HG02884 (cell line): ENCODE measurements around the gene MZB1.
"Not testable (repeated sequence)": the region's sequence is repeated elsewhere in the genome, so short reads cannot be mapped to it uniquely, and the experiment has no call there.

Experiments used
- ATAC-seq: cut with Tn5 transposase; IDR thresholded peaks from one replicate; pipeline ENCODE4 v1.9.1; 2021; ENCODE audit warnings: mild to moderate bottlenecking, moderate library complexity; ENCODE audit not compliant: unreplicated experiment

The MZB1 gene

DNA sequence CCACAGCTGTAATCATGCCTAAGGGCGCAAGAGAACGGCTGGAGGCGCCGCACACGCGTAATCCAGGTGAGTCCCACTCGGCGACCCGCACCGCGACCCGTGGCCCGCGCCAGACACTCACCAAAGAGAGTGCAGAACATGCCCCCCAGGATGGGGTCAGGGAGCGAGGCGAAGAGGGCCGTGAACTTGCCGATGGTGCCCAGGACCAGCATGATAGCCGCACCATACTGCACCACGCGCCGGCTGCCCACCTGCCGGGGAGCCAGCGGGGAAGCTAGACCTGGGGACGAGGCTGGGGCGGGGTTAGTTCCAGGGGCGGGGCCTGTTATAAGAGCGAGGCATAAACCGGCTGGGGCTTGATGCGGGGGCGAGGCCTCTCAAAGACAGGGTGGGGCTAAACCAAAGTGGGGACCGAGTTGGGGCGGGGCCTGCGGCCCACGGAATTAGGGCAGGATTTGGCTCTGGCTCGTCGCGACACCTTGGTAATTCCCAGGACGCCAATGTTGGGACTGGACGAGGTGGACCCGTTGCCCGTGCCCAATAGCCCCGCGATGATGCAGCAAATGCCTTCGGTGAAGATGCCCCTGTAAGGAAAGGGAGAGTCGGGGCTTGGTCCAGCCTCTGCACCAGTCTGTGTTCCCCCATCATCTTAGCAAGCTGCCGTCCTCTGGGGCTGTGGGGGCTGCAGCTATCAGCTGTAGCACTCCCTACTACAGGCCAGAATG, 11.4 kb downstream of the MZB1 start:
- no peak for ATAC-seq

GRCh38 chr5:139377226-139377625, 12.5 kb downstream of the MZB1 start:
- ATAC-seq = no peak

- no peak for ATAC-seq
Observed at GRCh38 chr5:139376364-139376763, 13.3 kb downstream of the MZB1 start.

- no peak for ATAC-seq
Observed at GRCh38 chr5:139374909-139375308, 14.8 kb downstream of the MZB1 start.

- ATAC-seq = no peak
Observed at GRCh38 chr5:139371482-139372435, 18.0 kb downstream of the MZB1 start.

DNA sequence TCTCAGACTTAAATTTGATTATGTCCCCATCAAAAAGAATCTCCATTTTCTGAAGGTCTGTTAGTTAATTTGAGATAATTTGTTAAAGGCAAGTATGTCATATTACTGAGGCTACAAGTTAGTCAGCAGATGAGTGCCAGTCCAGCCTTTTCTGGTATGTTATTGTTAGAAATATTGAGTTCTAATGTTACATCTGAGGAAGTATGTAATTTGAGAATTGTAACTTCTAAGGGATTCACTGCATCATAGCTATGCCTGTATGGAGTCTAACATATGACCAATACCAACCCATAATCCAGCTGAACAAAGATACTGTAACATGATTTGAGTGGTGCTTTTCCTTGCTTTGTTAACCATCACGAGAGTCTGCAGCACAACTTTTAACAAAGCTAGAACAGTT, 20.5 kb downstream of the MZB1 start:
- no peak for ATAC-seq

GRCh38 chr5:139368613-139369012, 21.1 kb downstream of the MZB1 start:
- ATAC-seq = no peak

DNA sequence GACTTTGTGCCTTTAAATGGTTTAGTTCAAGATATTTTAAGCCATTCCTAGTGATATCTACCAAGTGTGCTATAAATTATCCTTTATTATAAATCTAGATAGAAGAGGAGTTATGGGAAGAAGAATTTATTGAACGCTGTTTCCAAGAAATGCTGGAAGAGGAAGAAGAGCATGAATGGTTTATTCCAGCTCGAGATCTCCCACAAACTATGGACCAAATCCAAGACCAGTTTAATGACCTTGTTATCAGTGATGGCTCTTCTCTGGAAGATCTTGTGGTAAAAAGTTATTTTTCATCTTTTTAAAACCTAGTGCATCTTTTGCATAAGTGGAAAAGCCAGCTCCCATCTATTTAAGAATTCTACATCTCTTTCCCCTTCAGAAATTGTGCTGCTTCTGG, 25.2 kb downstream of the MZB1 start:
- no peak for ATAC-seq

GRCh38 chr5:139363937-139364336, 25.8 kb downstream of the MZB1 start:
- ATAC-seq = no peak

DNA sequence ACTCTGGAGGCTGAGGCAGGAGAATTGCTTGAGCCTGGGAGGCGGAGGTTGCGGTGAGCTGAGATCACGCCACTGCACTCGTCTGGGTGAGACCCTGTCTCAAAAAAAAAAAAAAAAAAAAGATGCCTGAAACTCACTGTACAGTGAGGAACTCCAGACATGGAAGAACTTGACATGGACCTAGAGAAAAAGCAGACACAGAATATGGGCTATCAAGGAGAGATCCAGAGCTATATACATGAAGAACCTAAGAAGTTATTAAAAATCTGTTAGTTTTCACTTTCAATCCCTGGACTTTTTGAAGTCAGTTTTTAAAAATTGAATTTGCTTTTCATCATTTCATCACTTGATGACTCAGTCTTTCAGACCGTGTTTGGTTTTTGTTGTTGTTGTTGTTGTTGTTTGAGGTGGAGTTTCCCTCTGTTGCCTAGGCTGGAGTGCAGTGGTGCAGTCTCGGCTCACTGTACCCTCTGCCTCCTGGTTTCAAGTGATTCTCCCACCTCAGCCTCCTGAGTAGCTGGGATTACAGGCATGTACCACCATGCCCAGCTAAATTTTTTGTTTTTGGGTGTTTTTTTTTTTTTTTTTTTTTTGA, 27.8 kb downstream of the MZB1 start:
- no peak for ATAC-seq

DNA sequence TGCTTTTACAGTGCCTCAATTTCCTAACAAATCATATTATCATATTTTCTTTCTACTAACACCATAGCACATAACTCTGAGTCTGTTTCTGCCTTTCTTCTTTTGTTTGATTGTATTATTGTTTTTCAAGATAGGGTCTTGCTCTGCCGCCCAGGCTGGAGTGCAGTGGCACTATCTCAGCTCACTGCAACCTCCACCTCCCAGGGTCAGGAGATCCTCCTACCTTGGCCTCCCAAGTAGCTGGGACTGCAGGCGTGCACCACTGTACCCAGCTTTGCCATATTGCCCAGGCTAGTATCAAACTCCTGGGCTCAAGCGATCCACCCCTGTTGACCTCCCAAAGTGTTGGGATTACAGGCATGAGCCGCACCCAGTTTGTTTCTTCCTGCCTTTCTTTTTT, 29.3 kb downstream of the MZB1 start:
- ATAC-seq = no peak

DNA sequence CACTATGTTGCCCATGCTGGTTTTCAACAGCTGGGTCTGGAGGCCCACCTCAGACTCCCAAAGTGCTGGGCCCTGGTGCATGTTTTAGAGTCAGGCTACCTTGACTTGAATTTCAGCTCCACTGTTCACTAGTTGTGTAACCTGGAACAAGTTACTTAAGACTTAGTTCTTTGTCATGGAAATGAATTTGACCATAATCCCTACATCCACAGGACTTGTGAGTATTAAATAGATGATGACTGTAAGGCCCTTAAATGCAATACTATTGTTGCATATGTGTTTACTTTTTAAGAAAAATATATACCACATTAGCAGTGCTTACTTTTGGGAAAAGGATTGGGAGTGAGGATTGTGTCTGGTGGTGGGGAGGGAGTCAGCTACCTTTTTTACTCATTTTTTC, 31.6 kb downstream of the MZB1 start:
- ATAC-seq = no peak

DNA sequence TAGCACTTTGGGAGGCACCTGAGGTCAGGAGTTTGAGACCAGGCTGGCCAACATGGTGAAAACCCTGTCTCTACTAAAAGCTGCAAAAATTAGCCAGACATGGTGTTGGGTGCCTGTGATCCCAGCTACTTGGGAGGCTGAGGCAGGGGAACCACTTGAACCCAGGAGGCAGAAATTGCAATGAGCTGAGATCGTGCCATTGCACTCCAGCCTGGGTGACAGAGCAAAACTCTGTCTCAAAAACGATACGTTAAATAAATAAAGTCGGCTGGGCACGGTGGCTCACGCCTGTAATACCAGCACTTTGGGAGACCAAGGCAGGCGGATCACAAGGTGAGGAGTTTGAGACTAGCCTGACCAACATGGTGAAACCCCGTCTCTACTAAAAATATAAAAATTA, 33.8 kb downstream of the MZB1 start:
- ATAC-seq = not testable (repeated sequence)

GRCh38 chr5:139354186-139354585, 35.5 kb downstream of the MZB1 start:
- ATAC-seq = no peak

- not testable (repeated sequence) for ATAC-seq
Observed at GRCh38 chr5:139347863-139348262, 41.9 kb downstream of the MZB1 start.

GRCh38 chr5:139345442-139345841, 44.3 kb downstream of the MZB1 start:
- ATAC-seq = not testable (repeated sequence)

GRCh38 chr5:139344177-139344576, 45.5 kb downstream of the MZB1 start:
- ATAC-seq = no peak

DNA sequence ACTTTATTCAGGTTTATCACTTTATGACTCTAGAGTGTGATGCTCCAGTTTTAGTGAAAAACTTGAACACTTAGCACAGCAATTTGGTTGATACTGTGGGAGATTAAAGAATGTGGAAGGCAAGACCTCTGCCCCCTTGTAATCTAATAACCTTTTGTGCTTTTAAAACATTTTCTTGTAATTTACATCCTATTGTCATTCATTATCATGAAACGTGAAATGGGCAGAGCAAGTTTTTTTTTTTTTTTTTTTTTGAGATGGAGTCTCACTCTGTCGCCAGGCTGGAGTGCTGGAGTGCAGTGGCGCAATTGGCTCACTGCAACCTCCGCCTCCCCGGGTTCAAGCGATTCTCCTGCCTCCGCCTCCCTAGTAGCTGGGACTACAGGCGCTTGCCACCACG, 46.2 kb downstream of the MZB1 start:
- no peak for ATAC-seq

DNA sequence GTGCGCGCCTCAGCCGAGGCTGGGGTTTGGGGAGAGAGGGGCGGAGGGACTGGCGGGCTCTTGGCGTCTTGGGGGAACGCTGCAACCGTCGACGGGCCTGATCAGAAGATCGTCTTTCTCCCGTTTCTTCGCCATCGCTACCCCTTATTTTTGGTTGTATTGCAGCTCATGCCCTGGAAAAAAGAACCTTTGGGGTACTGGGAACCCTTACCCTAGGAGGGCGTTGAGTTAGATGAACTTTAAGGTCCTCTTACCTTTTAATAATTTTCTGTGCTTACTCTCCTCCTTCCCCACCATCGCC, 47.3 kb downstream of the MZB1 start:
- ATAC-seq = no peak

DNA sequence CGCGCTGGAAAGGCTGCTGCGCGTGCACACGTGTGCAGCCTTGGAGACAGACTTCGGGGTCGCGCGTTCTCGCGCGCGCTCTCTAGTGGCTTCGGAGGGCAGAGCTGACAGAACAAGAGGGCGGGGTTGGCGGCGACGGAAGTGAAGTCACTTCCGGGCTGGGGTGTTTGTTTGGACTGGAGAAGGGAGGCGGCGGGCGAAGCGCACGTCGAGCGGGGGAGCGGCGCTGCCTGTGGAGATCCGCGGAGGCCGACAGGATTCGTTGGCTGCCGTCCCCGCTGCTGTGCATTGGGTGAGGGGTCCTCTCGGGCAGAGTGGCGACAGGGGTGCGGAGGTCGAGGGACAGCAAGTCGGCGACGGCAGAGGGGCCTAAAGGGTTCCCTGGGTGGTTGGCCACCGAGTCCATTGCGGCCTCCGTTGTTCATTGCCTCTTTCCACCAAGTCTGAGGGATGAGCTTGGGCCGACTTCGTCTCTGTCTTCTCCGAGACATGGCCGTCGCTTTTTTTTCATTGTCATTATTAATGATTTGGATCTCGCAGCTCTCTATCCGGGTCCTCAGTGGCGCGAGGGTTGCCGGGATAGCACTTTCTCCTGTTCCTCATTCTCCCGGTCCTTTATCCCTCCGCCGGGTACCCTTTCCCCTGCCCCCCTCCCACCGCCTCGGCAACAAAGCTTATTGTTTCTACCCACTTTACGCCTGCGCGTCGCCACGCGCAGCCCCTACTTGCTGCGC, 47.9 kb downstream of the MZB1 start, which contains the start of gene PAIP2:
Gene PAIP2 (plus strand): TSS at position 166 of the 734 bp plus-strand sequence. CDS start 21,931 bp downstream, outside the sequence.
- peak; percentile 82 for ATAC-seq

- no peak for ATAC-seq
Observed at GRCh38 chr5:139341187-139341688, 48.5 kb downstream of the MZB1 start.
